ENCODE results near the gene ADH7.

ADH7 gene

DNA sequence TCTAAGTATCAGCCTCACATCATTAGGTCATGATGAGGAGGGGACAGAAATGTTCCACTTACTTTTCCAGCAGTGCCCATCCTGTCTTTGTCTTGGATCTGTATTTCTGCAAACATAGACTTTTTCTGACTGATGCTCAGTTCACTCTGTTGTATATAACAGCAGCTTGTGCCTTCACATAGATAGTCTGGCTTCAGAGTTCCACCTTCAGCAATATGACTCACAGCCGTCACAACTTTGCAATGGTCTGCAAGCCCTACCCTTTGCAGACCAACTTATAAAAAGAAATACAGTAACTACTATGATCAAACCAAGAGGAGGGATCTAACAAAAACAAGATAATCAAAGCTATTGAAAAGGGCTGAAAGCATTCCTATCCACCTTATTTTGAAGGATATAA lies at the start of gene ADH7:
Gene ADH7, minus strand, starts transcription at position 189 of the 400 bp plus-strand sequence. Its CDS starts 109 bp downstream, at position 80.
- no peak for DNase-seq (ENCODE audit: low read depth in 2 of 2)

DNA sequence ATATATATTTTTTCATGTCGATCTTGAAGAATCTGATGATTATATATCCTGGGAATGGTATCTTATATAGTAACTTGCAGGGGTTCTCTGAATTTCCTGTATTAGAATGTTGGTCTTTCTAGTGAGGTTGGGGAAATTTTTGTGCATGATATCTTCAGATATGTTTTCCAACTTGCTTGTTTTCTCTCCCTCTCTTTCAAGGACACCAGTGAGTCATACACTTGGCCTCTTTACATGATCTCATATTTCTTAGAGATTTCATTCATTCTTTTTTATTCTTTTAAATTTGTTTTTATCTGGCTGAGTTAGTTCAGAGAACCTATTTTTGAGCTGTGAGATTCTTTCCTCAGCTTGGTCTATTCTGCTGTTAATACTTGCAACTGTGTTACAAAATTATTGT lies 48.5 kb upstream of the ADH7 start:
- no peak for DNase-seq (ENCODE audit: low read depth in 2 of 2)

GRCh38 chr4:99473131-99473530 lies 38.0 kb upstream of the ADH7 start:
- DNase-seq (ENCODE audit: low read depth in 2 of 2), result no peak

GRCh38 chr4:99471896-99472295 lies 36.8 kb upstream of the ADH7 start:
- no peak for DNase-seq (ENCODE audit: low read depth in 2 of 2)

DNA sequence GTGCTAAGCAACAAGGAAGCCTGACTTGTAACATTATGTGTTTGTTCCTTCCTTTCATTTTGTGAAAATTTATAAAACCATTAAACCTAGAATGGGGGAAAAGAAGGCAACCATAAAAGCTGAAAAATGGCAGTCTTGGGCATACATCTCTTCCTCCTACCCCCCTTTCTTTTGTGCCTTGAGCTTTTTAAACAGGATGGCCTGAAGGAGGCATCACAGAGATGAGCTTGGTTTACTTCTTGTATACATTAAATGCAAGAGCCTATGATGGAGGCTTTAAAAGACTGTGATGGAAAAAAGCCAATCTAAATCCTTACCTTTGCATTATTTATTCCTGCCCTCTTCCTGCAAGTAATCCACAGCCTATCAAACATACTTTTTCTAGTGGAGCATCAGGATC lies 36.2 kb upstream of the ADH7 start:
- DNase-seq (ENCODE audit: low read depth in 2 of 2), result no peak

DNA sequence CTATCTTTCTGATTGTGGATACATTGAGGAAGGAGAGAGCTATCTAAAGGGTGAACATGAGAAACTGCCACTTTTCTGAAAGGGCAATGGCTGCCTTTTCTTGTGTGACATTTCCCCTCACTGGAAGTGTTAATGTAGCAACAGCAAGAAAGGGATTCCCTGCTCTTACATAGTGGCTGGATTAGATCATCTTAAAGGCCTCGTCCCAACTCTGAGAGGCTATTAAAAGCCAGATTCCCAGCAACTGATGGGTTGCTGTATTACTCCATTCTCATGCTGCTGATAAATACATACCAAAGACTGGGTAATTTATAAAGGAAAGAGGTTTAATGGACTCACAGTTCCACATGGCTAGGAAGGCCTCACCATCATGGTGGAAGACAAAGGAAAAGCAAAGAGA lies 33.7 kb upstream of the ADH7 start:
- DNase-seq (ENCODE audit: low read depth in 2 of 2), result no peak

GRCh38 chr4:99467887-99468286 lies 32.7 kb upstream of the ADH7 start:
- no peak for DNase-seq (ENCODE audit: low read depth in 2 of 2)

DNA sequence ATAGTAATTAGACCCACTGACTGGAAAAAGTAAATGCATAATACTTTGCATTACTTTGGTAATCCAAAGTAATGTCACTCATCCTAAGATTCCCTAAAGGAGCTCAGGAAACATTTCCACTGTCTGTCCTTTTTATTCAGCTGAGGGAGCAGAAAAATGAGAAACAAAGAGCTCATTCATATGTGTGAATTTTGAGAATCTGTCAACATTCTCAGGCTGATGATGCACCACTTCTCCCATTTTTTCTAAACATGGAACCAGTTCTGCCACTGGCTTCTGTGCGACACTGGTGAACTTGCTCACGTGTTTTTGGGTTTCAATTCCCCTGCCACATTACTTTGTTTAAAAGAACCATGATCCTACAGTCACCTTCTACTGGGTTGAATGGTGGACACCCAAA lies 28.4 kb upstream of the ADH7 start:
- no peak for DNase-seq (ENCODE audit: low read depth in 2 of 2)

GRCh38 chr4:99462875-99463464 lies 27.8 kb upstream of the ADH7 start:
- peak in 1 of 2 donors; percentile 1 for DNase-seq (ENCODE audit: low read depth in 2 of 2)

- DNase-seq (ENCODE audit: low read depth in 2 of 2), result no peak
Measured at GRCh38 chr4:99461623-99462401, 26.7 kb upstream of the ADH7 start.

GRCh38 chr4:99459546-99460042 lies 24.5 kb upstream of the ADH7 start:
- no peak for DNase-seq (ENCODE audit: low read depth in 2 of 2)

GRCh38 chr4:99458911-99459447 lies 23.8 kb upstream of the ADH7 start:
- no peak for DNase-seq (ENCODE audit: low read depth in 2 of 2)

DNA sequence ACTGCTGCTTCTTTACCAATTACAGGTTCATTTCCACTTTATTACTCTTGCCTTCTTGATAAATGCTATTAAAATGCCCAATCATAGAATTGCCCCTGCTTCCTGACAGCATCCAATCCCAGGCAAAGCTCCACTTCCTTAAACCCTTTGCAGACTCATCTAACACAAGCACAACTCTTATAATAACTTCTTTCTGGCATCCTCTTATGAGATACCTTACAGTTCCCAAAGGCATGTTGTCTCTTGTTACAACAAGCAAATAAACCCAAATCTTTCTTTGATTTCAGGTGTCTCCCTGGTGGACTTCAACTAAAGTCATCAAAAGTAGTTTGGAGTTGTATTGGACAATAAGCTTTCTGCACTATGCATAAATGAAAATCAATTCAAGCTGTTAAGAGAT lies 22.5 kb upstream of the ADH7 start:
- no peak for DNase-seq (ENCODE audit: low read depth in 2 of 2)

GRCh38 chr4:99457270-99457669 lies 22.1 kb upstream of the ADH7 start:
- DNase-seq (ENCODE audit: low read depth in 2 of 2), result no peak

GRCh38 chr4:99447513-99447912 lies 12.4 kb upstream of the ADH7 start:
- DNase-seq (ENCODE audit: low read depth in 2 of 2), result no peak

- no peak for DNase-seq (ENCODE audit: low read depth in 2 of 2)
Measured at GRCh38 chr4:99447079-99447478, 11.9 kb upstream of the ADH7 start.

- DNase-seq (ENCODE audit: low read depth in 2 of 2), result no peak
Measured at GRCh38 chr4:99438405-99438780, 3.3 kb upstream of the ADH7 start.

GRCh38 chr4:99437723-99438404 lies 2.7 kb upstream of the ADH7 start:
- DNase-seq (ENCODE audit: low read depth in 2 of 2), result no peak

- no peak for DNase-seq (ENCODE audit: low read depth in 2 of 2)
Measured at GRCh38 chr4:99436976-99437722, 2.0 kb upstream of the ADH7 start.

DNA sequence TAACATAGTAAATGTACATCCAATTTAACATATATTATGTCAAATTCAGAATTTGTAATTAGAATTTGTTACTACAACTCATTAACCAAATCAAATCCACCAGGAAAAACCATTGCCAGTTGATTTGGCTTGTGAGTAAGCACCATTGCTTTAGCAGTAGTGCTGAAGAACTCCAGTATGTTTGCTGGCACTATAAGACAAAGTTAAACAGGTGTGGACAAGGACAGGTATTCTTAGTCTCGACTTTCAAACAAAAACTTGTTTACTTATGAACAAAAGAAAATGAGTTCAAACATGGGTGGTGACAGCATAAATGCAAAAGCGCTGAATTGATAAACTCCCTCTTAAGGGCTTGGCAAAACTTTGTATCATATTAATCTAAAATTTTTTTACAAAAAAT lies 1.3 kb upstream of the ADH7 start:
- DNase-seq (ENCODE audit: low read depth in 2 of 2), result no peak

DNA sequence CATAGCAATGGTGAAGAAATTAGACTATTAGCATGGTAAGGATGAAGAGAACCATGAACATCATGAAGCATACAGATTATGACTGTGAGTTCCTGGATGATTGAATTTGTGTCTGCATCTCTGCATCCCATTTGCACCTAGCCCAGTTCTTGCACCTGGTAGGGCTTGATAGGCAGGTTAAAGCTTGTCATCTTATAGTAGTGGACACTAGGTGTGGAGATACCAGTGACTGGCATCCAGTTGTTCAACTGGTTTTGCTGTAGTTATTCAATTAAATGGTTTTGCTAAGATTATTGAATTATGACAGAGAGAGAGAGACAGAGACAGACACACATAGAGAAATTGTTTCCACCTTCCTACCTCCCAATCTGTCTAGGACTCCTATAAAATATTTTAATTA lies 5.0 kb downstream of the ADH7 start:
- DNase-seq (ENCODE audit: low read depth in 2 of 2), result no peak

GRCh38 chr4:99417125-99417524 lies 18.0 kb downstream of the ADH7 start:
- no peak for DNase-seq (ENCODE audit: low read depth in 2 of 2)
